Stimulated activated CD8-positive, alpha-beta memory T cell treated with anti-CD3 and anti-CD28 coated beads, Interleukin-15, amount 100 ng/mL, for 1 hour (primary cell): ENCODE results near the gene CHCHD3.
"Not testable (repeated sequence)": the region's sequence is repeated elsewhere in the genome, so short reads cannot be mapped to it uniquely, and the experiment has no call there.

Experiments used
- DNase-seq: peaks from one replicate; pipeline ENCODE4 v3.0.0-alpha.2; 2020; ENCODE audit warnings: low read depth

CHCHD3 gene

GRCh38 chr7:132899833-132900232 lies 182.1 kb downstream of the CHCHD3 start:
- no peak for DNase-seq

GRCh38 chr7:132898641-132899175 lies 183.2 kb downstream of the CHCHD3 start:
- DNase-seq = not testable (repeated sequence)

GRCh38 chr7:132897093-132897687 lies 184.7 kb downstream of the CHCHD3 start:
- DNase-seq = no peak

- no peak for DNase-seq
Observed at GRCh38 chr7:132895231-132895630, 186.7 kb downstream of the CHCHD3 start.

GRCh38 chr7:132893560-132893959 lies 188.3 kb downstream of the CHCHD3 start:
- DNase-seq = no peak

GRCh38 chr7:132892744-132893143 lies 189.1 kb downstream of the CHCHD3 start:
- DNase-seq = not testable (repeated sequence)

GRCh38 chr7:132891554-132891953 lies 190.3 kb downstream of the CHCHD3 start:
- DNase-seq = no peak

- DNase-seq = peak; percentile 7
Observed at GRCh38 chr7:132882714-132883428, 199.0 kb downstream of the CHCHD3 start.

- no peak for DNase-seq
Observed at GRCh38 chr7:132881317-132881716, 200.6 kb downstream of the CHCHD3 start.

- no peak for DNase-seq
Observed at GRCh38 chr7:132879579-132879978, 202.3 kb downstream of the CHCHD3 start.

GRCh38 chr7:132878204-132878919 lies 203.5 kb downstream of the CHCHD3 start:
- DNase-seq = no peak

- DNase-seq = no peak
Observed at GRCh38 chr7:132877573-132877972, 204.3 kb downstream of the CHCHD3 start.

- no peak for DNase-seq
Observed at GRCh38 chr7:132876576-132876975, 205.3 kb downstream of the CHCHD3 start.

- no peak for DNase-seq
Observed at GRCh38 chr7:132872034-132872433, 209.9 kb downstream of the CHCHD3 start.

- DNase-seq = no peak
Observed at GRCh38 chr7:132871419-132871818, 210.5 kb downstream of the CHCHD3 start.

- no peak for DNase-seq
Observed at GRCh38 chr7:132869166-132869861, 212.6 kb downstream of the CHCHD3 start.

- no peak for DNase-seq
Observed at GRCh38 chr7:132866551-132866950, 215.3 kb downstream of the CHCHD3 start.

- no peak for DNase-seq
Observed at GRCh38 chr7:132866144-132866531, 215.8 kb downstream of the CHCHD3 start.

- no peak for DNase-seq
Observed at GRCh38 chr7:132865366-132866143, 216.3 kb downstream of the CHCHD3 start.

- no peak for DNase-seq
Observed at GRCh38 chr7:132861940-132862554, 219.8 kb downstream of the CHCHD3 start.

- no peak for DNase-seq
Observed at GRCh38 chr7:132861424-132861823, 220.5 kb downstream of the CHCHD3 start.
